Endothelial cell of umbilical vein (primary cell): Measurements from ENCODE around the gene OSBPL10. TPM values are rescaled to one million over a fixed set of nuclear protein-coding genes. Genes with fewer than 3 reads are reported as not detected.

Experiments
- BruUV-seq: library from RNA; stranded (reverse); fragments of 400-500 nt; replicated peaks from 2 replicates; lab custom pipeline; 2021; lab: Mats Ljungman, UMichigan
- CTCF ChIA-PET: fragments of 300-600, 350-600 bp; sonication (Branson Sonifier 250); formaldehyde crosslinking; loops from one replicate; lab custom pipeline; 2021; ENCODE audit warnings: antibody characterized with exemption, inconsistent platforms; lab: Charles Lee
- POLR2A ChIA-PET: fragments of 300-600, 350-600 bp; sonication (Branson Sonifier 250); formaldehyde crosslinking; loops from one replicate; lab custom pipeline; 2021; ENCODE audit warnings: antibody characterized with exemption, inconsistent platforms; lab: Charles Lee
- DNase-seq: peaks from one replicate; pipeline ENCODE4 v3.0.0-alpha.2; 2011; ENCODE audit warnings: low read depth, low spot score
- FAIRE-seq: peaks from 2 replicates; lab custom pipeline; 2011; peaks lifted over from hg19 to GRCh38; lab: Jason Lieb, UNC
- H2AFZ ChIP-seq: 2 replicates; pipeline ENCODE4 v1.6.0; 2012; ENCODE audit warnings: low read depth, low read length, control low read depth, inconsistent platforms
- H3K27ac ChIP-seq: 2 replicates; pipeline ENCODE4 v1.5.1; 2011; ENCODE audit warnings: low read depth, mild to moderate bottlenecking, control low read depth, low read length, moderate library complexity; ENCODE audit not compliant: insufficient read depth
- H3K27me3 ChIP-seq, 2 experiments: 2 replicates each; pipeline versions ENCODE4 v1.6.0 to v1.6.1; 2011; ENCODE audit warnings: low read length in 2 of 2, mixed read lengths in 1 of 2; ENCODE audit not compliant: control insufficient read depth in 2 of 2, insufficient read depth in 2 of 2
- H3K36me3 ChIP-seq, 2 experiments: 2 replicates in 1 of 2; 3 replicates in 1 of 2; pipeline ENCODE4 v1.5.1; 2011; ENCODE audit warnings: low read length in 2 of 2, mild to moderate bottlenecking in 1 of 2, moderate library complexity in 1 of 2; ENCODE audit not compliant: control insufficient read depth in 2 of 2, insufficient read depth in 2 of 2; ENCODE audit errors: extremely low read depth in 1 of 2
- H3K4me1 ChIP-seq: 3 replicates; pipeline ENCODE4 v1.5.1; 2011; ENCODE audit warnings: mild to moderate bottlenecking, low read length; ENCODE audit not compliant: control insufficient read depth, insufficient read depth; ENCODE audit errors: extremely low read depth
- H3K4me2 ChIP-seq: 2 replicates; pipeline ENCODE4 v1.6.1; 2011; ENCODE audit warnings: low read length, control low read depth, mixed read lengths; ENCODE audit not compliant: insufficient read depth
- H3K4me3 ChIP-seq, 3 experiments: fragments of 200-600 bp in 1 of 3; sonication (generic), shearing (Covaris generic) in 1 of 3; replicated peaks in 1 of 3; 2 replicates each; pipeline ENCODE4 v1.5.1; 2011 to 2016; ENCODE audit warnings: control low read depth in 3 of 3, low read length in 3 of 3, mild to moderate bottlenecking in 2 of 3, inconsistent platforms in 1 of 3, low read depth in 1 of 3, moderate library complexity in 1 of 3; ENCODE audit not compliant: insufficient read depth in 1 of 3
- H3K79me2 ChIP-seq: 2 replicates; pipeline ENCODE4 v1.6.0; 2012; ENCODE audit warnings: low read length, inconsistent platforms; ENCODE audit not compliant: control insufficient read depth, insufficient read depth
- H3K9ac ChIP-seq: replicated peaks from 2 replicates; pipeline ENCODE3; 2011; ENCODE audit warnings: low read length, control low read depth; ENCODE audit not compliant: insufficient read depth; ENCODE audit errors: extremely low read depth
- H3K9me1 ChIP-seq: replicated peaks from 3 replicates; pipeline ENCODE4 v1.6.0; 2011; ENCODE audit warnings: mild to moderate bottlenecking, low read length; ENCODE audit not compliant: control insufficient read depth, insufficient read depth; ENCODE audit errors: extremely low read depth
- H3K9me3 ChIP-seq: replicated peaks from 2 replicates; pipeline ENCODE4 v1.5.1; 2012; ENCODE audit warnings: low read length, inconsistent platforms; ENCODE audit not compliant: control insufficient read depth, insufficient read depth
- H4K20me1 ChIP-seq: replicated peaks from 2 replicates; pipeline ENCODE3; 2011; ENCODE audit warnings: mild to moderate bottlenecking, low read length; ENCODE audit not compliant: control insufficient read depth, insufficient read depth; ENCODE audit errors: extremely low read depth
- CTCF ChIP-seq, 2 donors: IDR thresholded peaks; 1 replicate in 1 of 2; 2 replicates in 1 of 2; pipeline ENCODE4 v1.5.1; 2011; ENCODE audit warnings: low read length in 2 of 2, mild to moderate bottlenecking in 2 of 2, moderate library complexity in 2 of 2, control low read depth in 1 of 2, inconsistent platforms in 1 of 2, low read depth in 1 of 2; ENCODE audit not compliant: insufficient read depth in 1 of 2; ENCODE audit errors: extremely low read depth in 1 of 2
- EZH2 ChIP-seq: IDR thresholded peaks from 2 replicates; pipeline ENCODE4 v1.6.1; 2012; ENCODE audit warnings: borderline replicate concordance, low read depth, mild to moderate bottlenecking, moderate library complexity, low read length, inconsistent platforms; ENCODE audit not compliant: severe bottlenecking
- FOS ChIP-seq: IDR thresholded peaks from 2 replicates; pipeline ENCODE4 v1.6.1; 2011; ENCODE audit warnings: mild to moderate bottlenecking, low read length, moderate library complexity, borderline replicate concordance; ENCODE audit not compliant: insufficient read depth
- GATA2 ChIP-seq: IDR thresholded peaks from 2 replicates; pipeline ENCODE4 v1.7.0; 2011; ENCODE audit warnings: low read depth, mild to moderate bottlenecking, moderate library complexity, mixed read lengths, low read length; ENCODE audit not compliant: insufficient read length, insufficient read depth
- JUN ChIP-seq: IDR thresholded peaks from 2 replicates; pipeline ENCODE4 v1.6.1; 2011; ENCODE audit warnings: borderline replicate concordance, low read depth; ENCODE audit not compliant: insufficient read length, insufficient read depth
- MAX ChIP-seq: IDR thresholded peaks from 2 replicates; pipeline ENCODE4 v1.6.1; 2011; ENCODE audit not compliant: insufficient read depth, insufficient read length
- MYC ChIP-seq: IDR thresholded peaks from one replicate; pipeline ENCODE4 v1.6.1; 2011; ENCODE audit warnings: mild to moderate bottlenecking, low read depth, low read length
- POLR2A ChIP-seq: IDR thresholded peaks from 2 replicates; pipeline ENCODE4 v1.6.1; 2012; ENCODE audit warnings: low read depth, mild to moderate bottlenecking, control low read depth, low read length
- POLR2AphosphoS5 ChIP-seq: IDR thresholded peaks from 2 replicates; pipeline ENCODE4 v1.6.1; 2012; ENCODE audit warnings: low read depth, mild to moderate bottlenecking, control low read depth, low read length, moderate library complexity; ENCODE audit not compliant: insufficient read depth
- dilution Hi-C: fragments of 300-500 bp; cut with MboI; formaldehyde crosslinking; loops from one replicate; pipeline ENCODE4 v1.15.0; 2019; ENCODE audit warnings: low sequenced_read_pairs; ENCODE audit not compliant: extremely low pct_ligation_motif_present
- intact Hi-C: fragments of 100-400 bp; cut with micrococcal nuclease; formaldehyde crosslinking; loops from one replicate; pipeline ENCODE4 v1.10.0; 2022
- polyA plus RNA-seq, 4 experiments: library from polyadenylated mRNA; depleted of rRNA in 3 of 4; stranded (reverse) in 3 of 4; unstranded in 1 of 4; fragments of >200 nt; gene quantifications; 2 replicates each; pipeline versions ENCODE4 v1.2.1 to v1.2.3, GENCODE V29; 2011 to 2012; ENCODE audit warnings: missing spikeins in 1 of 4
- total RNA-seq: library from RNA; stranded (reverse); gene quantifications from 2 replicates; pipeline ENCODE4 v1.2.3, GENCODE V29; 2021

OSBPL10 gene
- total and polyA plus RNA-seq, 2 donors (not counting 3 experiments of a cell fraction or from before 2014, with no cell fraction given), result 10.8 to 47.6 TPM

- Histone ChIP-seq H3K9ac (no peak overlapping the region), H3K9me1 (no peaks in the 10 kb centered on the region), H3K9me3 (no peaks in the 10 kb centered on the region), H2AFZ (no peak overlapping the region), H3K4me3 (no peak overlapping the region), H4K20me1 (no peaks in the 10 kb centered on the region), H3K4me1 (no peaks in the 10 kb centered on the region), H3K79me2 (no peaks in the 10 kb centered on the region), H3K4me2 (no peak overlapping the region), H3K27me3 (no peaks in the 10 kb centered on the region), H3K27ac (no peak overlapping the region), H3K36me3 (no peaks in the 10 kb centered on the region)
- CTCF ChIA-PET, result interaction anchor here (0.8 to 0.9 kb wide), 2 partner anchors 14 to 36 kb away, joined by 3 read pairs; no protein-coding TSS in a partner anchor
- intact Hi-C loops (no loop called here), dilution Hi-C loops (no loop called here)
- FAIRE-seq (no peak), DNase-seq (no peak)
- no peak for TF ChIP-seq MAX
- TF ChIP-seq MYC, result no peak
- no peak for TF ChIP-seq EZH2
- TF ChIP-seq GATA2, result no peak
- no peak for TF ChIP-seq POLR2AphosphoS5
- POLR2A ChIA-PET, result no interaction called here
- no TSS peak for BruUV-seq
Observed at GRCh38 chr3:31762888-31763351, 218.1 kb downstream of the OSBPL10 start.

- Histone ChIP-seq H3K27me3 (no peaks in the 10 kb centered on the region), H3K36me3 (no peaks in the 10 kb centered on the region), H3K79me2 (no peaks in the 10 kb centered on the region), H3K9me3 (no peaks in the 10 kb centered on the region), H2AFZ (no peak overlapping the region), H3K4me2 (no peak overlapping the region), H4K20me1 (no peaks in the 10 kb centered on the region), H3K27ac (no peak overlapping the region), H3K9ac (no peak overlapping the region), H3K4me3 (no peak overlapping the region), H3K9me1 (no peaks in the 10 kb centered on the region), H3K4me1 (no peaks in the 10 kb centered on the region)
- ChIA-PET CTCF (interaction anchor here (0.9 kb wide), 1 partner anchor 35 kb away, joined by 3 read pairs; no protein-coding TSS in a partner anchor), POLR2A (no interaction called here)
- TF ChIP-seq EZH2 (no peak), POLR2AphosphoS5 (no peak), GATA2 (no peak), JUN (no peak), MAX (no peak), POLR2A (no peak), CTCF (IDR thresholded peaks at IDR 0.05; ENCODE audit: extremely low read depth in 1 of 2, insufficient read depth in 1 of 2, low read depth in 1 of 2, low read length in 2 of 2) (no peak), FOS (no peak), MYC (no peak)
- dilution Hi-C loops, result no loop called here
- FAIRE-seq, result no peak
- intact Hi-C loops, result no loop called here
- no peak for DNase-seq
- no TSS peak for BruUV-seq
Observed at GRCh38 chr3:31762097-31762764, 218.8 kb downstream of the OSBPL10 start.
